Astrocyte (in vitro differentiated cells and primary cell): ENCODE measurements around the gene CPA1.

Experiments
- CTCF ChIP-seq: IDR thresholded peaks from 2 replicates; pipeline ENCODE4 v1.5.1; 2011; ENCODE audit warnings: low read depth, mild to moderate bottlenecking, inconsistent platforms, low read length, moderate library complexity; ENCODE audit not compliant: insufficient read depth
- EZH2 ChIP-seq: IDR thresholded peaks from 2 replicates; pipeline ENCODE4 v1.6.1; 2012; ENCODE audit warnings: mild to moderate bottlenecking, low read length, inconsistent platforms; ENCODE audit not compliant: insufficient read depth

GRCh38 chr7:130371046-130371445 is 9.2 kb upstream of the CPA1 start:
- TF ChIP-seq CTCF, result no peak
- no peak for TF ChIP-seq EZH2
